Inflammatory macrophage (primary cell): ENCODE measurements around the gene DOP1B.
"Not testable (repeated sequence)": the region's sequence is repeated elsewhere in the genome, so short reads cannot be mapped to it uniquely, and the experiment has no call there.

ENCODE experiments used
- DNase-seq, 2 donors: peaks; one replicate each; pipeline ENCODE4 v3.0.0-alpha.2; 2020 to 2022

DOP1B gene

DNA sequence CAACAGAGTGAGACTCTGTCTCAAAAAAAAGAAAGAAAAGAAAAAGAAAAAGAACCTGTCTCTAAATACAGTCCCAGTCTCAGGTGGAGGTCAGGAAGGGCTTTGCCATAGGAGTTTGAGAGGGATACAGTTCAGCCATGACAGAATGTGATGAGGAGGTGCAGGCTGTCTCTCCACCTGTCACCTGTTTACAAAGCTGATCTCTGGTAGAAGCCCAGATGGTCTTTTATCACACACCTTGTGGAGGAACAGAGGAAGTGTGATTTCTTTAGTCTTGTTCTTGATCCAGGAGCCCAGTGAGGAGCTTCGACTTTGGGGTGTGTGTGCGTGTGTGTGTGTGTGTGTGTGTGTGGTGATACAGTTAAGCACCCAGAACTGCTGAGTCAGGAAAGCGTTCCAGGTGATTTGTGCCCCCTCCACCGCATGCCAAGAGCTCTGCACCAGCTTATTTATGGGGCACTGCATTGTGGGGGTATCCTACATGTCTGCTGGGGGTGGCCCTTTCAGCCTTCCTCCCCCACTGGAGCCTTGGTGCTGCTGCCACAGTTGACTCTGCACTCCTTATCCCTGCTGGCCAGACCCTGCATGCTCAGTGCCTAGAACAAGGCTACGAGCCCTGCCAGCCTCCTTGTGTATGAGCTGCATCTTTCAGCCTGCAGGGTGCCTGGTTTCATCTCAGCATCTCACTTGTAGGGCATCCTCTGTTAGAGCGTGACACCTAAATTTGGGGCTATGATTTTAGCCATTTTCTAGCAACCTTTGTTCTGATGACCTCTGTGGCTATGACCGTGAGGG lies 19.3 kb downstream of the DOP1B start:
- no peak for DNase-seq

DNA sequence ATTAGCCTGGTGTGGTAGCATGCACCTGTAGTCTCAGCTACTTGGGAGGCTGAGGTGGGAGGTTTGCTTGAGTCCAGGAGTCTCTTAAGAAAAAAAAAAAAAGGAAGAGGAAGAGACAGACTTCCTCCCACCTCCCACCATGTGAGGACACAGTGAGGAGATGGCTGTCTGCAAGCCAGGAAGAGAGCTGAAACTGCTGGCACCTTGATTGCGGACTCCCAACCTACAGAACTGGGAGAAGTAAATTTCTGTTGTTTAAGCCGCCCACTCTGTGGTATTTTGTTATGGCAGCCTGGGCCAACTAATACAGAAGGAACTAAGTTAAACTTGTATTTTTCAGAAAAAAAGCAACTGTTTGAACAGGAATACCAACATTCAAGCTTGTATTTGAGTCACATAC lies 21.7 kb downstream of the DOP1B start:
- DNase-seq, result peak; percentile 80 to 93

DNA sequence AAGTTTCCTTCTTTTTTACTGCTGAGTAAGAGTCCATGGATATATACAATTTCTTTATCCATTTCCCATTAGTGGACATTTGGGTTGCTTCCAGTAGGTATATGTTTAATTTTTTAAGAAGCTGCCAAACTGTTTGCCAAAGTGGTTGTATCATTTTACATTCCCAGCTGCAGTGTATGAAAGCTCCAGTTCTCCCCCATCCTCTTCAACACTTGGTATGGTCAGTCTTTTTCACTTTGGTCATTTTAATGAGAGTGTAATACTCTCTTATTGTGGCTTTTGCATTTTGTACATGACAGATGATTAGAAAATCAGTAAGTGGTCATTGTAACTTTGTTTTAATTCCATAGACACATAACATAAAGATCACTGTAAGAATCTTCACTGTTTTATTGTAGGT lies 22.5 kb downstream of the DOP1B start:
- no peak for DNase-seq

DNA sequence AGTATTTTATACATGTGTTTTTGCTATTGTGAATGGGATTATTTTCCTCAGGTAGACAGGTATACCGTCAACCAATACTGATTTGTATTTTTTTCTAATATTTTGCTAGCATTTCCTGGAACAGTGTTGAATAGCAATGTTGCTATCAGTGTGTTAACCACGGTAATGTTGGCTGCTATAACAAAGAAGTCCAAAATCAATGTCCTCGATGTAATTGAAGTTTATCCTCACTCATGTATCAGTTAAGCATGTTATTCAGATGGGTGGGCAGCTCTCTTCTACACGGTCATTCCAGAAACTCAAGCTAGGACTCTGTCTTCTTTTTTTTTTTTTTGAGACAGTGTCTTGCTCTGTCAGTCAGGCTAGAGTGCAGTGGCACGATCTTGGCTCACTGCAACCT lies 24.3 kb downstream of the DOP1B start:
- DNase-seq, result no peak

DNA sequence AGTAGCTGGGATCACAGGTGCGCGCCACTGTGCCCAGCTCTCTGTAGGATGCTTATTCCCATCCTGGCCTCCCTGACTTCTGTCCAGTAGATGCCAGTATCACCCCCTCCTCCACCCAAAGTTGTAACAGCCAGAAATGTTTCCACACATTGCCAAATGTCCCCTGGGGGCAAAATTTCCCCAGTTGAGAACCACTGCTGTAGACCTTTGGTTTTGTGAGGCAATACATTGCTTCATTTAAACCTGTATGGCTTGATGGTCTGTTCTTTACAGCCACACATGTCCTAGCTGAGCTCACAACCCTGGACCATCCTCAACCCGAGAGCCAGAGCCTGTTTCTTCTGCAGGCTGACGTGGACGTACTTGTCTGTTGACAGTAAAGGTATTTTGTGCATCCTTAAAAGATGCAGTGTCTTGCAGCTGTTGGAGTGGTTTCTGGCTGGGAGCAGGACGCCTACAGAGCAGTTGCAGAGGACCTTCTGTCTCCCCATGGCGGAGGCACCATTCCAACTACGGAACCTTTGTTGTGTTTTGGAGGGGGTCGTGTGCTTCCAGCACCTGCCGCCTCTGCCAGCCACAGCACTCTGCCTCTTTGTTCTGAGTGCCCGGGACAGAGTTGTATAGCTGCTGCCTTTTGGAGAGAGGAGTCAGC lies 26.6 kb downstream of the DOP1B start:
- no peak for DNase-seq

DNA sequence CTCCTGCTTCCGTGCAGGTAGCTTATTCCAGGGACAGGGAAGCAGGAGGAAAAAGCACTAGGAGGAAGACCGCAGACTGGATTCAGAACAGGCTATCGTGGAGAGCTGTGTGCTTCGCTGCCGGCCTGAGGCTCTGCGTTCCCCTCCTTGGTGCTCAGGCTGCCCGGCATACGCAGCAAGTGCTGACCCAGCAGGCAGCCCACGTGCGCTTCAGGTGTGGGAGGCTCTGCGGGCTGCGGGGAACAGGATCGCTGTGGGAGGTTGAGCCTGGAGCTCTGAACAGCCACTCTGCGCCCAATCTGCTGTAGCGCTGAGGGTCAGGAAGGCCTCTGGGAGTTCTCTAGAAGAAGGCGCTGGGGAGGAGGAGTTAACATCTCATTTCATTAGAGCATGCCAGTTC lies 27.9 kb downstream of the DOP1B start:
- DNase-seq, result no peak

DNA sequence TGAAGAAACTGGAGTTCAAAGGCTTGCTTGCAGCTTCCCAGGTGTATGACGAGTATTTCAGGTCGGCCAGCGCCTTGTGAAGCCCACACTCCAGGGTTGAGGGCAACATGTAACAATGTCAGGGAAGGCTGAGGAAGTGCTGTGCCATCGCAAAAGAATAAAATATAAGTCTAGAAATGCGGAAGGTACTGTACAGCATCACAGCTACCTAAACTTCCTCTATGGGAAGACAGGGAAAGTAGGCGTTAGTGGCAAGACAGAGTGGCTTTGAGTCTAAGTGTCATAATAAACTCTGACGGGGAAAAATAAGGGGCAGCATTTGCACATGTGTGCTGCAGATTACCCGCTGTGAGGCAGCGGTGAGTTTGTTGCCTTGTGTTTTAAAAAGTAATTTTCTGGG lies 28.9 kb downstream of the DOP1B start:
- peak; percentile 54 to 59 for DNase-seq

DNA sequence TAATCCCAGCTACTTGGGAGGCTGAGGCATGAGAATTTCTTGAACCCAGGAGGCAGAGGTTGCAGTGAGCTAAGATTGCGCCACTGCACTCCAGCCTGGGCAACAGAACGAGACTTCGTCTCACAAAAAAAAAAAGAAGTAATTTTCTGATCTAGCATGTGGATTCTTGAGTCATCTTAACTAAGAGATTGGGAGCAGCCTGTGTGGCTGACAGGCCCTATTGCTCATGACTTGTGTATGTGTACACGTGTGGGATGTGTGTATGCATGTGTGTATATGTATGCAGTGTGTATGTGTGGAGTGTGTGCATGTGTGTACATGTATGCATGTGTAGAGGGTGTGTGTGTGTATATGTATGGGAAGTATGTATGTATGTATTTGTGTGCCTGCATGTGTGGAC lies 29.5 kb downstream of the DOP1B start:
- DNase-seq, result peak; percentile 74 to 75

DNA sequence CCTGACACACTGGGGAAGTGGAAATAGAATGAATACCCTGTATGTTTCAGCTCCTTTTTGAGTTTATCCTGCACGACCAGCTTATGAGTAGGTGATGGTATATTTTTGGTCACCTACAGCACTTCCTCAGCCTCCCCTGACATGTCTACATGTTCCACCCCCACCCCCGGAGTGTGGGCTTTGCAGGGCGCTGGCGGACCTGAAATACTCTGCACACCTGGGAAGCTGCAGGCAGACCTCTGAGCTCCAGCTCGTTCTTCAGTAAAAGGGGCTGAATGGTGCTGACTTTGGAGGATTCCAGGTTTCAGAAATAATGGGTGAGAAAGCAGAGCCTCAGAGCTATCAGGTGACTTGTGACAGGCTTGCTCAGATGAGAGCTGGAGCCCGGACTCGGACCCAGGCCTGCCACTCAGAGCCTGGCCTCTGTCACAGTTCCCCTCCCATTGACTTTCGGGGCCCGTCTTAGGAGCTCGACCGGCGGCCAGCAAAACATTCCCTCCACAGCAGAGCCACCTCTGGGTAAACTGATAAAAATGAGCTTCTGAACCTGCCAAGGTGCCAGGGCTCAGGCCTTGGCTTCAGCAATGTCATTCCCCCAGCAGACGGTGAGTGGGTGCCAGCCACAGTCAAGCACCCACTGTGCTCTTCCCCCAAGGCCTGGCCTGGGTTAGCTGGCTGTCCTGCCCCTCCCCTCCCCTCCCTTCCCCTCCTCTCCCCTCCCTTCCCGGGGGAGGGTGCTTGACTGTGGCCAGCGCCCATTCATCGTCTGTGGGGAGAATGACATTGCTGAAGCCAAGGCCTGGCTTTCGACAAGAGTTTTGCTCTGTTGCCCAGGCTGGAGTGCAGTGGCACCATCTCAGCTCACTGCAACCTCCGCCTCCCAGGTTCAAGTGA lies 30.1 kb downstream of the DOP1B start:
- peak; percentile 25 to 62 for DNase-seq

DNA sequence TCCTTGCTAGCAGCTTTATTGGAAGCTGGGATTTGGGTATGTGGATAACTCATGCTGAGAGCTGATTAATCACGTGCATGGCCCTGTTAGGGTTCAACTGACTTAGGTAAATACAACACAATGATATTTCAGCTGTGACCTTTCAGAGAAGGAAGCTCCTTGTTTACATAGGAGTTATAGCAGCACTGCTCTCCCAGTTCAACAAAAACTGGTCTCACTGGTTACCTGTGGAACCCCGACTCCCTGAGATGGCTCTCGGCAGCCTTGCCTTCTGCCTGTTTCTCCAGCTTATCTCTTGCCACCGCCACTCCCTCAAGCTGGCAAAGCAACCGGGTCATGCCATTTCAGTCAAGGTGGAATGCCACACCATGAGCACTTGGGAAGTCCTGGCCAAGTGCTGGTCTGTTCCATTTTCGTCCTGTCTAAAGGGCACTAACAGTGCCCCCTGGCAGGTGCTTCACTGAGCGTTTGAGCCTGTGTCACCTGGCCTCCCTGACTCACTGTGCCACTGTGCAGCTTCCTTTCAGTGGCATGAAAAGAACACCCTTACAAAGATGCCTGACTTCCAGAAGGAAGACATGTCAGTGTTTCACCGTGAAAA lies 31.6 kb downstream of the DOP1B start:
- no peak for DNase-seq

DNA sequence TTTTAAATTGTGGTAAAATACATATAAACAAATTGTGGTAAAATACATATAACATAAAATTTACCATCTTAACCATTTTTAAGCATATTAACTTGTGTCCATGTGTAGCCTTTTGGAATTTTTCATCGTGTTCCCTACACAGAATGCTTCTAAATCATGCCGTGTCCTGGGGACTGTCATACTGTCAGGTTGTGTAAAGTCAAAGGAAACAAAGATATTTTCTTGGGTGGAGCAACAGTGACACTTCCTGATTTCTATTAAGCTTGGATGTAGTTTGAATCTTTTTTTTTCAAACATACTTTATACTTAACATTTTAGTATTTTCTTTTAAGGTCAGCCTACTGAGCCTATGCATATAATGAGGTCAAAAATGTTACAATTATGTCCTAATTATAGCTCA lies 32.3 kb downstream of the DOP1B start:
- peak; percentile 62 to 64 for DNase-seq

DNA sequence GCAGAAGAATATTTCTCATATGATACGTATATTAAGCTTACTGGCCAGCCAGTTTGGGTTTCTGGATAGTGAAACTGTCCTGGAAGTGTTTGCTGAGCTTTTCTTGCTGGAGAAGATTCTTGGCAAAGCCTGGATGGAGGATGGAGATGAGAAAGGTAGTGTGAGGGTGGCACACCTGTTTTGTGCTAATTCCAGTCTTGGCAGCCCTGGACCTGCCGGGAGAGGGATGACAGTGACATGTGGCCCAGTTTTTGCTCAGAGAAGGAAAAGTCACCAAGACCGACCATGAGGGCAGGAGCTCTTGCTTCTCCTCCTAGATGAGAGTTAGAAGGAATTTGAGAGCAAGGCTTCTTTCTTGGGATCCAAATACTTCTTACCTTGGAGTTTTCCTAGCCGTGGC lies 34.1 kb downstream of the DOP1B start:
- DNase-seq, result no peak

DNA sequence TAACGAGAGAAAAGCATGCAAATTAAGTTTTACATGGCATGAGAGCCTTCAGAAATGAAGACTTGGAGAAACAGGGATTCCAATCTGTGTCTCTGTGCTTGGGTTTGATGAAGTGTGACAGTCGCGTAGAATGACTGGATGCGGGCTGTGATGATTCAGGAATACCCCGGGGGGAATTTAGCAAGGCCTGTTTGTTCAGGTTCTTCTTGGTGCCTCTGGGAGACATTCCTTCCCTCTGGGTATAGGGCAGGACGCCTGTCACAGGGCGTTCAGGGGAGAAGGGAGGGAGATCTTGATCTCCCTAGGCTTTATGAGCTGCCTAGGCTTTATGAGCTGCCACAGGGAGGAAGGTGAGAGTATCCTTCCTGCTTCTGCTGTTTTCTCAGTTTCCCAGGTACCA lies 36.6 kb downstream of the DOP1B start:
- no peak for DNase-seq

DNA sequence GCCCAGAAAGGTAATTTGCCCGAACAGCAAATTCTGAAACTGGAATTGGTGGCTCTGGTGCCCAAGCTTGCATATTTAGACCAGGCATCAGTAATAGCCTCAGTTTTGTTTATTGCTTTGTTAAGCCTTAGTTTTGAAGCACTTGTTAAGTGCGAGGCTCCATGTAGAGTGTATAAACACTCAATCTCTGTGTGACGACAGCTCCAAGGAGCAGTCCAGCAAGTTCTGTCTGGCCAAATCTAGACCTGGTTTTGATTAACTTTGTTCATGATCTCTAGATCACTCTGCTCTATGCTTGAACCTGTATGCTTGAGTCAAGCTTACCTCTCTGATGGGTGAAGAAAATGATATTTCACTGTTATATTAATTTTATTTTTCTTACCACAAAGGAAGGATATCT lies 37.4 kb downstream of the DOP1B start:
- DNase-seq, result no peak

DNA sequence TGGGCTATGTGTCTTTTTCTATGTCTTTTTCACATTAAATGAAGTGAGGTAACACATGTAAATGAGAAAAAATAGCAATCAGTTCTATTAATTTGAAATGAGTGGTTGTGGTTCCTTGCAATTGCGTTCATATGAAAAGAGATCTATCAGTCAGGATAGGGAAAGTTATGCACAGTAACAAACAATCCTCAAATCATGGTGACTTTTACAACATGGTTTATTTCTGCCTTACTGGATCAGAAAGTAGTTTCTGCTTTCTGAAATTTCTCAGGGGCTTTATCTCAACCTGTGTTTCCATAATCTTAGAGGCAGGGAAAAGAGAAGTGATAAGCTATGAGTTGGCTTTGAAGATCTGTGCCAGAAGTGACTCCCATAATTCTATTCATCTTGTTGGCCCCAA lies 39.0 kb downstream of the DOP1B start:
- peak in 1 of 2 donors; percentile 6 for DNase-seq

DNA sequence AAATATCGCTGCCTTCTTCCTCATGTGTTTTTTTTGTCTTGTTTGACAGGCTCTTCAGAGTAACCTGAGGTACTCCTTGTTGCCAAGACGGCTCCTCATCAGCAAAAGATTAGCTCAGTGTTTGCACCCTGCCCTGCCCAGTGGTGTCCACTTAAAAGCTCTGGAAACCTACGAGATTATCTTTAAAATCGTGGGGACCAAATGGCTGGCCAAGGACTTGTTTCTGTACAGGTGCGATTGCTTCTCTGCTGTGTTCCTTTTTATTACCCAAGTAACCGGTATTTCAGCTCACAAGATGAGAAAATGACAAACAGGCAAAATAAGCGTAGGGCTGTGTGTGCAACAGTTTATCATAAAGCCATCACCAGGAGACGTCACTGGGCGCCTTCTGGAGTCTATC lies 42.4 kb downstream of the DOP1B start:
- DNase-seq, result no peak

DNA sequence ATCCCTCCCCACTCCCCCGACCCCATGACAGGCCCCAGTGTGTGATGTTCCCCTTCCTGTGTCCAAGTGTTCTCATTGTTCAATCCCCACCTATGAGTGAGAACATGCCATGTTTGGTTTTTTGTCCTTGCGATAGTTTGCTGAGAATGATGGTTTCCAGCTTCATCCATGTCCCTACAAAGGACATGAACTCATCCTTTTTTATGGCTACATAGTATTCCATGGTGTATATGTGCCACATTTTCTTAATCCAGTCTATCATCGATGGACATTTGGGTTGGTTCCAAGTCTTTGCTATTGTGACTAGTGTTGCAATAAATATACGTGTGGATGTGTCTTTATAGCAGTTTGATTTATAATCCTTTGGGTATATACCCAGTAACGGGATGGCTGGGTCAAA lies 43.0 kb downstream of the DOP1B start:
- not testable (repeated sequence) for DNase-seq

DNA sequence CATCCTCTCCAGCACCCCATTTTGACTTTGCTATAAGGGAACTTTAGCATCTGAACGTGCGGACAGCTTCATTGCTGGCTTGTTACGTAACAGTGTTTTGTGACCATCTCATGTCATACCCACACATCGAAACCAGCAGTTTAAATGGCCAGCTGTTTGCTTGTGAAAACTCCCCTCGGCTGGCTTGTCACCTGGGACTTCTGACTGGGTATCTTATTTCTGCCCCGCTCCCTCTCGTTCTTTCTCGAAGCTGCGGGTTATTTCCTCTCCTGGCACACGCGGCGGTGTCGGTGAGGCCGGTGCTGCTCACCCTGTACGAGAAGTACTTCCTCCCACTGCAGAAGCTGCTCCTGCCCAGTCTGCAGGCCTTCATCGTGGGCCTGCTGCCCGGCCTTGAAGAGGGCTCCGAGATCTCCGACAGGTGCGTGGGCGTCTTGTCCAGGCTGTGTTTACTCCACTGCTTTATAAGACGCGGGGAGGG lies 43.5 kb downstream of the DOP1B start:
- peak; percentile 72 to 83 for DNase-seq

DNA sequence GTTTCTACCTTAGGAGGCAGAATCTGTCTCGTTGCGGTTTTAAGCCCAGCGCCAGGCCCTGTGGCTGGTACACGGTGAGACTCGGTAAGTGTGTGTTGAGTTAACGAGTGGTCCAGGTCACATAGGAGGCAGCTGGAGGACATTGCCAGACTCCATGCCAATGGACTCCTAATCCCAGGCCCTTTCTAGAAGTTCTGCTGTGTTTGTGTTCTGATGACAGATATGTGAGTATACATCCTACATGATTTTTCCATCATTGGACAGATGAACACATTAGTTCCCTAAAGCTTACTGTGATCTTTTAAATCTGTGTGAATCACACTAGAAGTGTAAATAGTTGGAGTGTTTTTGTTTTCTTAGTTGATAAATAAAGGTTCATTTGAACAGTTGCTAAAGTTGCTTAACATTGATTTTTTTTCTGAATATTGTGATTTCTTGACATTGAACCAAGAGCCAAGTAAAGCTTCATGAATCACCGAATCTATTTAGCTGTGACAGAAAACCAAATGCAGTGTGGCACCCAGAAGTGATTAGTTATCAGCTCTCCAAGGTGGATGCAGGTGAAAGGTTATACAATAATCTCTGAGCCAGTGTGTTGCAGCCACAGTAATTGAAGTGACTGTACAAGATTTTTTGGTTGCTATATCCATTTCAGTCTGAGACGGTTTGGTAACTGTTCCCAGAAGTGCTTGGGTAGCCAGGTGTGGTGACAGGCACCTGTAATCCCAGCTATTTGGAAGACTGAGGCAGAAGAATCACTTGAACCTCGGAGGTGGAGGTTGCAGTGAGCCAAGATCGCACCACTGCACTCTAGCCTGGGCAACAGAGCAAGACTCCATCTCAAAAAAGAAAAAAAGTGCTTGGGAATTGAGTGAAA lies 46.3 kb downstream of the DOP1B start:
- peak in 1 of 2 donors; percentile 10 for DNase-seq

DNA sequence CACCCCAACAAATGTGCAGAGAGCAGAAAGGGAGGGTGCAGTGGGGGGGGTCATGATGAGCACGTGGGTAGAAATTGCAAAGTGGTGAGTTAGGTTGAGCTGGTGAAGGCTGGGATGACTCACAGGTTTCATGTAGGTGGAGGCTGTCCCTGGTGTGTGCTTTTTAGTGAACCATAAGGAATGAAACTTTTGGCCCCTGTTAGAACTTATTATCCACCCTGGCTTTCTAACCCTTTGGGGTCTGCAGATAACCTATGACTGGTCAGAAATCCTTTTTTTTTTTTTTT lies 46.9 kb downstream of the DOP1B start:
- DNase-seq, result peak; percentile 40 to 78

DNA sequence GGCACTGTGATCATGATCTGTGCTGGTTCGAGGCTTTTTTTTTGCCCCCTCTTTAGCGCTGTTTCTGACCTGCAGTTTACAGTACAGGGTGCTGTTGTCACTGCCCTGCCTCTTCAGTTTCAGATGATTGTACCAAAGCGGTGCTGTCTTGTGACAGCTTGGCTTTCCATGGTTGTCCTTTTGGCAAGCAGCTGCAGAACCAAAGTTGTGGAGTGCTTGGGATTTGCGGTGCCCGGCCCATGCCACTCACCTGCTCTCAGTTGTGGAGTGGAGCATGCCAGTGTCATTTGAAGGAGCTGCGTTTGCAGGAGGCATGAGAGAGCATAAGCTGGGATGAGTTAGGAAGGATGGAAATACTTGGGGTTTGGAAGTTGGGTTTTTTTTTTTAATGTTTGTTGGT lies 48.4 kb downstream of the DOP1B start:
- no peak for DNase-seq

DNA sequence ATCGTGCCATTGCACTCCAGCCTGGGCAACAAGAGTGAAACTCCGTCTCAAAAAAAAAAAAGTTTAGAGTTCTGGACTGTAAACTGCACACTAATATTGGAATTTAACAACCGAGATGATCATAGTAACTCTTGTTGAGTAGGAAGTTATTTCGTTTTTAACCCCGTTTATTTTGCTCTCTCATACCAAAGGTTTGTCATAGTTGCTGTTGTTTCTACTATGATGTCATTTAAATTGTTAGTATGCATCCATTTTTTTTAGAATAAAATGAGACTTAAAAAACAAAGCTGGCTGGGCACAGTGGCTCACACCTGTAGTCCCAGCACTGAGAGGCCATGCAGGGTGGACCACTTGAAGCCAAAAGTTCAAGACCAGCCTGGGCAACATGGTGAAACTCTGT lies 49.3 kb downstream of the DOP1B start:
- no peak for DNase-seq
